WTC11 (cell line): ENCODE results near the gene IFITM5. TPM values are rescaled to one million over a fixed set of nuclear protein-coding genes. Genes with fewer than 3 reads are reported as not detected.

Experiments
- ATAC-seq: fragments of 200-7000 bp; cut with Tn5 transposase; 2 replicates; pipeline ENCODE4 v1.10.0; 2021; ENCODE audit warnings: mild to moderate bottlenecking, moderate library complexity
- CTCF ChIA-PET: fragments of 300-600 bp; sonication (Branson Sonifier 250); formaldehyde crosslinking; loops from one replicate; lab custom pipeline; 2021; ENCODE audit warnings: antibody characterized with exemption; lab: Charles Lee
- POLR2A ChIA-PET: fragments of 350-600 bp; sonication (Branson Sonifier 250); formaldehyde crosslinking; loops from one replicate; lab custom pipeline; 2021; ENCODE audit warnings: antibody characterized with exemption; lab: Charles Lee
- DNase-seq: peaks from one replicate; pipeline ENCODE4 v3.0.0; 2021; ENCODE audit warnings: low spot score
- H3K27ac Mint-ChIP-seq: 2 replicates; pipeline ENCODE4 v1.8.0; 2021; ENCODE audit warnings: mixed read lengths
- H3K27me3 Mint-ChIP-seq: 2 replicates; pipeline ENCODE4 v1.8.0; 2021; ENCODE audit warnings: low read depth, mild to moderate bottlenecking, moderate library complexity, mixed read lengths
- H3K36me3 Mint-ChIP-seq: 2 replicates; pipeline ENCODE4 v1.8.0; 2021; ENCODE audit warnings: mixed read lengths
- H3K4me1 Mint-ChIP-seq: 2 replicates; pipeline ENCODE4 v1.8.0; 2022; ENCODE audit warnings: mixed read lengths
- H3K4me3 Mint-ChIP-seq: 2 replicates; pipeline ENCODE4 v1.8.0; 2021; ENCODE audit warnings: mild to moderate bottlenecking, moderate library complexity, mixed read lengths
- H3K9me3 Mint-ChIP-seq: 2 replicates; pipeline ENCODE4 v1.8.0; 2021; ENCODE audit warnings: mixed read lengths
- CREM ChIP-seq: sonication (generic); formaldehyde crosslinking; IDR thresholded peaks from 2 replicates; pipeline ENCODE4 v1.8.1; 2022; ENCODE audit warnings: mild to moderate bottlenecking, missing genetic modification reagents, moderate library complexity
- CTCF ChIP-seq: fragments of 200-600 bp; IDR thresholded peaks from 2 replicates; pipeline ENCODE4 v1.8.0; 2022; ENCODE audit warnings: antibody characterized with exemption
- EMX1 ChIP-seq: fragments of 250-450 bp; sonication (Bioruptor Pico); IDR thresholded peaks from 2 replicates; pipeline ENCODE4 v1.8.0; 2021; ENCODE audit warnings: mild to moderate bottlenecking
- total RNA-seq: library from RNA; stranded (reverse); gene quantifications from 3 replicates; pipeline ENCODE4 v1.2.3, GENCODE V29; 2021

IFITM5 gene
- total RNA-seq, 1 experiment from 2014 or later, result not detected

GRCh38 chr11:249062-249461, 50.3 kb downstream of the IFITM5 start:
- CTCF ChIA-PET, result interaction anchor here (0.7 kb wide), 1 partner anchor 57 kb away, joined by 3 read pairs; no protein-coding TSS in a partner anchor
- H3K4me3 Mint-ChIP-seq, result no peak overlapping the region

More at GRCh38 chr11:249062-249461, 50.3 kb downstream of the IFITM5 start:
- Mint-ChIP-seq H3K36me3 (peaks cover 81% of the 10 kb centered on the region), H3K9me3 (no peaks in the 10 kb centered on the region), H3K27me3 (no peaks in the 10 kb centered on the region), H3K27ac (no peak overlapping the region; the same call in 1 of the 2 replicates), H3K4me1 (peaks cover 6% of the 10 kb centered on the region; the same call in 1 of the 2 replicates)
- DNase-seq (no peak), ATAC-seq (no peak)
- no peak for TF ChIP-seq EMX1 (CRISPR knock-in tag)
- TF ChIP-seq CREM (CRISPR knock-in tag), result no peak
- no peak for TF ChIP-seq CTCF
- POLR2A ChIA-PET, result no interaction called here

Other genes starting within 250 kb of the IFITM5 start
- not detected in 3 replicates for gene SCGB1C1, start 106.4 kb downstream of the IFITM5 start, total RNA-seq
- 45.1 to 51.4 TPM (median 47.0 TPM) in 3 replicates for gene BET1L, start 92.1 kb downstream of the IFITM5 start, total RNA-seq
- gene RIC8A, start 91.8 kb downstream of the IFITM5 start, total RNA-seq, result 67.8 to 69.5 TPM (median 68.3 TPM) in 3 replicates
- gene SIRT3, start 63.2 kb downstream of the IFITM5 start, total RNA-seq, result 19.2 to 21.0 TPM (median 20.5 TPM) in 3 replicates
- gene PSMD13, start 62.5 kb downstream of the IFITM5 start, total RNA-seq, result 144 to 148 TPM (median 147 TPM) in 3 replicates
- gene NLRP6, start 21.1 kb downstream of the IFITM5 start, total RNA-seq, result 0.09 to 0.14 TPM in 2 of 3 replicates, not detected in the other
- 74.9 to 111 TPM (median 106 TPM) in 3 replicates for gene PGGHG, start 10.4 kb downstream of the IFITM5 start, total RNA-seq
- gene IFITM2, start 8.3 kb upstream of the IFITM5 start, total RNA-seq, result 436 to 616 TPM (median 577 TPM) in 3 replicates
- 544 to 679 TPM (median 640 TPM) in 3 replicates for gene IFITM1, start 14.5 kb upstream of the IFITM5 start, total RNA-seq
- gene IFITM3, start 21.3 kb upstream of the IFITM5 start, total RNA-seq, result 381 to 503 TPM (median 481 TPM) in 3 replicates
- 88.0 to 113 TPM (median 97.8 TPM) in 3 replicates for gene B4GALNT4, start 70.0 kb upstream of the IFITM5 start, total RNA-seq
- gene PKP3, start 94.7 kb upstream of the IFITM5 start, total RNA-seq, result 17.3 to 23.4 TPM (median 21.4 TPM) in 3 replicates
- 85.2 to 98.9 TPM (median 91.8 TPM) in 3 replicates for gene SIGIRR, start 115.5 kb upstream of the IFITM5 start, total RNA-seq
- gene ANO9, start 142.5 kb upstream of the IFITM5 start, total RNA-seq, result 13.2 to 17.6 TPM (median 16.6 TPM) in 3 replicates
- 49.5 to 56.8 TPM (median 55.2 TPM) in 3 replicates for gene PTDSS2, start 150.8 kb upstream of the IFITM5 start, total RNA-seq
- 59.0 to 67.5 TPM (median 60.4 TPM) in 3 replicates for gene RNH1, start 207.7 kb upstream of the IFITM5 start, total RNA-seq
- 42.9 to 62.4 TPM (median 48.3 TPM) in 3 replicates for gene HRAS, start 236.1 kb upstream of the IFITM5 start, total RNA-seq
- gene LRRC56, start 238.0 kb upstream of the IFITM5 start, total RNA-seq, result 2.3 to 3.4 TPM (median 2.5 TPM) in 3 replicates